Activated T-helper 1 cell treated with anti-CD3 and anti-CD28 coated beads, Interleukin-2, amount 50 U/mL, for 16 hours (primary cell): ENCODE measurements around the gene MAP3K20.

Experiments
- DNase-seq, 2 donors: peaks; one replicate each; pipeline ENCODE4 v3.0.0-alpha.2; 2020; ENCODE audit warnings: low read depth in 1 of 2, low spot score in 1 of 2

MAP3K20 gene

GRCh38 chr2:173050684-173051083 lies 25.0 kb upstream of the MAP3K20 start:
- DNase-seq = no peak

- no peak for DNase-seq
Observed at GRCh38 chr2:173051463-173052215, 24.0 kb upstream of the MAP3K20 start.

- no peak for DNase-seq
Observed at GRCh38 chr2:173053043-173053699, 22.5 kb upstream of the MAP3K20 start.

- DNase-seq = no peak
Observed at GRCh38 chr2:173054466-173054865, 21.2 kb upstream of the MAP3K20 start.

- DNase-seq = no peak
Observed at GRCh38 chr2:173056705-173057364, 18.8 kb upstream of the MAP3K20 start.

GRCh38 chr2:173058097-173058496 lies 17.5 kb upstream of the MAP3K20 start:
- DNase-seq = no peak

- DNase-seq = no peak
Observed at GRCh38 chr2:173058673-173059072, 17.0 kb upstream of the MAP3K20 start.

GRCh38 chr2:173059292-173059691 lies 16.4 kb upstream of the MAP3K20 start:
- DNase-seq = no peak

GRCh38 chr2:173059971-173060461 lies 15.6 kb upstream of the MAP3K20 start:
- DNase-seq = no peak

GRCh38 chr2:173062801-173063200 lies 12.8 kb upstream of the MAP3K20 start:
- no peak for DNase-seq

- no peak for DNase-seq
Observed at GRCh38 chr2:173064151-173064805, 11.4 kb upstream of the MAP3K20 start.

GRCh38 chr2:173066887-173067676 lies 8.6 kb upstream of the MAP3K20 start:
- no peak for DNase-seq

- DNase-seq = no peak
Observed at GRCh38 chr2:173075056-173075780, 428 bp upstream of the MAP3K20 start.

GRCh38 chr2:173076581-173077345 lies 1.1 kb downstream of the MAP3K20 start:
- DNase-seq = no peak

- DNase-seq = no peak
Observed at GRCh38 chr2:173077506-173078177, 2.0 kb downstream of the MAP3K20 start.

- no peak for DNase-seq
Observed at GRCh38 chr2:173079141-173079540, 3.5 kb downstream of the MAP3K20 start.

- DNase-seq = no peak
Observed at GRCh38 chr2:173079973-173080860, 4.6 kb downstream of the MAP3K20 start.
